Smooth muscle cell (in vitro differentiated cells): ENCODE results near the gene FBRSL1. TPM values are rescaled to one million over a fixed set of nuclear protein-coding genes. Genes with fewer than 3 reads are reported as not detected.

Experiments used
- DNase-seq: peaks from one replicate; lab custom pipeline; 2025; ENCODE audit not compliant: unreplicated experiment; lab: John Stamatoyannopoulos, UW
- H2AFZ ChIP-seq: fragments of 200-600 bp; sonication (generic); 2 replicates; pipeline ENCODE4 v1.6.0; 2016; ENCODE audit warnings: antibody characterized with exemption, low read depth, mild to moderate bottlenecking
- H3F3A ChIP-seq: fragments of 200-600 bp; sonication (generic); 2 replicates; pipeline ENCODE4 v1.6.0; 2017; ENCODE audit warnings: antibody characterized with exemption, low read depth
- H3K27ac ChIP-seq: fragments of 200-600 bp; sonication (generic); 2 replicates; pipeline ENCODE4 v1.5.1; 2016; ENCODE audit warnings: low read depth, mild to moderate bottlenecking
- H3K27me3 ChIP-seq: fragments of 200-600 bp; sonication (generic); 2 replicates; pipeline ENCODE4 v1.6.1; 2016; ENCODE audit warnings: low read depth, mild to moderate bottlenecking
- H3K36me3 ChIP-seq: fragments of 200-600 bp; sonication (generic); 2 replicates; pipeline ENCODE4 v1.5.1; 2016; ENCODE audit warnings: low read depth
- H3K4me1 ChIP-seq: fragments of 200-600 bp; sonication (generic); 2 replicates; pipeline ENCODE4 v1.5.1; 2016; ENCODE audit warnings: low read depth
- H3K4me2 ChIP-seq: fragments of 200-600 bp; sonication (generic); 2 replicates; pipeline ENCODE4 v1.6.0; 2016; ENCODE audit warnings: mild to moderate bottlenecking
- H3K4me3 ChIP-seq: fragments of 200-600 bp; sonication (generic); 2 replicates; pipeline ENCODE4 v1.5.1; 2016; ENCODE audit warnings: mild to moderate bottlenecking
- H3K79me2 ChIP-seq: fragments of 200-600 bp; sonication (generic); 2 replicates; pipeline ENCODE4 v1.6.0; 2016; ENCODE audit warnings: low read depth, mild to moderate bottlenecking
- H3K9ac ChIP-seq: fragments of 200-600 bp; sonication (generic); 2 replicates; pipeline ENCODE4 v1.6.0; 2016; ENCODE audit warnings: low read depth
- H3K9me3 ChIP-seq: fragments of 200-600 bp; sonication (generic); replicated peaks from 2 replicates; pipeline ENCODE4 v1.5.1; 2016; ENCODE audit warnings: low read depth
- H4K20me1 ChIP-seq: fragments of 200-600 bp; sonication (generic); 2 replicates; pipeline ENCODE4 v1.6.0; 2016; ENCODE audit warnings: low read depth
- WGBS: methylation state at CpG from one replicate; pipeline ENCODE4 v1.1.7; 2016; ENCODE audit warnings: low lambda C conversion rate; 5-methylcytosine and 5-hydroxymethylcytosine counted together
- polyA plus RNA-seq: library from polyadenylated mRNA; unstranded; fragments of >200 nt; fragmentation: Nextera tagmentation; extraction: Ambion mirVana; gene quantifications from 2 replicates; pipeline ENCODE4 v1.2.1, GENCODE V29; 2016
- total RNA-seq: library from RNA; depleted of rRNA; stranded (reverse); fragments of >200 nt; gene quantifications from 2 replicates; pipeline ENCODE4 v1.2.3, GENCODE V29; 2014
- TF ChIP-seq, protein P1 (sequence below): fragments of 200-600 bp; sonication (generic); IDR thresholded peaks from 2 replicates; pipeline ENCODE4 v1.5.1; 2017; ENCODE audit warnings: borderline replicate concordance, mild to moderate bottlenecking, antibody characterized with exemption; ENCODE audit not compliant: insufficient read depth, poor library complexity, severe bottlenecking

FBRSL1 gene
- total and polyA plus RNA-seq, 2 experiments from 2014 or later = 7.9 to 17.6 TPM

DNA sequence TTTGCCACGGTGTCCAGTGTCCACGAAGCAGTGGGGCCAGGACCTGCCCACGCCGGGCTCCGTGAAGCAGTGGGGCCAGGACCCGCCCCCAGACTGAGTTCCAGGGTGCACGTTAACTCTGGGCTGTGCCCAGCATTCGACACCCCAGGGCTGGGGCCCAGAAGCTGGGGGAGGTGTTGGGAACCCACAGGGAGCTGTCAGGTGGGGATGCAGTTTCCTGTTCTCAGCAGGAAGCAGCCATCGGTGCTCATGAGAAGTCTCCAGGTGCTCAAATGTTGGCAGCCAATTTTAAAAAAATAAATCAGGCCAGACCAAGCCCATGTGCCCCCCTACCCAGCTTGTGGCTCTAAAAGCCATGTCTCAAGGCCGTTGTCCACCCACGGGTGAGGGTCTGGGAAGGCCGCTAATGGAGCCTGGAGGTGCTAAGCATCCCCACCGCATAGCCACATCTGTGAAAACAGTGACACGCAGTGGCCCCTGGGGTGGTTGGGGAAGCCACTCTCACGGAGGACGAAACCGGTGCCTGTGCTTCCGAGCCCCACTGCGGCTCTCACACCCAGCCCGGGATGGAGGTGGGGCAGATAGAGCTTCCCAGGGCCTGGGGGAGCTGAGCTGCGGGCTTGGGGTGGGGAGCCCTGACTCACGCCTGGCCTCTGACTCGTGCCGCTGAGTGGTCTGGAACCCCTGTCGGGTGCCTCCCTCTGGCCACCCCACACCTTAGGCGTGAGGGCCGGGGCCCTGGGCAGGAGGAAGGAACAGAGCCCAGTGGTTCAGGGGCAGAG lies 53.5 kb downstream of the FBRSL1 start:
- WGBS = 89% methylated on average over 27 of the region's 27 CpGs
- no peak overlapping the region for H3K4me3 ChIP-seq
- H3K9ac ChIP-seq = no peak overlapping the region
- H3K79me2 ChIP-seq = no peaks in the 10 kb centered on the region
- no peak overlapping the region for H2AFZ ChIP-seq
- peaks cover 88% of the 10 kb centered on the region for H4K20me1 ChIP-seq
- no peaks in the 10 kb centered on the region for H3K9me3 ChIP-seq
- TF ChIP-seq, protein P1, sequence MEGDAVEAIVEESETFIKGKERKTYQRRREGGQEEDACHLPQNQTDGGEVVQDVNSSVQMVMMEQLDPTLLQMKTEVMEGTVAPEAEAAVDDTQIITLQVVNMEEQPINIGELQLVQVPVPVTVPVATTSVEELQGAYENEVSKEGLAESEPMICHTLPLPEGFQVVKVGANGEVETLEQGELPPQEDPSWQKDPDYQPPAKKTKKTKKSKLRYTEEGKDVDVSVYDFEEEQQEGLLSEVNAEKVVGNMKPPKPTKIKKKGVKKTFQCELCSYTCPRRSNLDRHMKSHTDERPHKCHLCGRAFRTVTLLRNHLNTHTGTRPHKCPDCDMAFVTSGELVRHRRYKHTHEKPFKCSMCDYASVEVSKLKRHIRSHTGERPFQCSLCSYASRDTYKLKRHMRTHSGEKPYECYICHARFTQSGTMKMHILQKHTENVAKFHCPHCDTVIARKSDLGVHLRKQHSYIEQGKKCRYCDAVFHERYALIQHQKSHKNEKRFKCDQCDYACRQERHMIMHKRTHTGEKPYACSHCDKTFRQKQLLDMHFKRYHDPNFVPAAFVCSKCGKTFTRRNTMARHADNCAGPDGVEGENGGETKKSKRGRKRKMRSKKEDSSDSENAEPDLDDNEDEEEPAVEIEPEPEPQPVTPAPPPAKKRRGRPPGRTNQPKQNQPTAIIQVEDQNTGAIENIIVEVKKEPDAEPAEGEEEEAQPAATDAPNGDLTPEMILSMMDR = no peak
- H3K27me3 ChIP-seq = no peaks in the 10 kb centered on the region
- DNase-seq = no peak
- no peaks in the 10 kb centered on the region for H3K36me3 ChIP-seq
- H3K27ac ChIP-seq = no peak overlapping the region
- H3K4me1 ChIP-seq = no peaks in the 10 kb centered on the region
- H3K4me2 ChIP-seq = no peak overlapping the region
- no peaks in the 10 kb centered on the region for H3F3A ChIP-seq

DNA sequence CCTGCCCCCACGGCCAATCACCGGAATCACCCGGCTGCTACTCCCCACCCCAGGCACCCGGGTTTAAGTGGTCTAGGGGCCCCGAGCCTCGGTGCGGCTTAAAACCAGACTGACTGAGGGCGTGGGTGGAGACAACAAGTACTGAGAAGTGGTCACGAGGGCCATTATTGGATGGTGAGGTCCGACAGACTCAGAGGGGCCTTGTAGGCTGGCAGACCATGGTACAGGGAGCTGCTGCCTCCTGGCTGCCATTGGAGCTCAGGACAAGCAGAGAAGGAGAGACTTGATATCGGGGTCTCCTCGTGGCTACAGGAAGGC lies 54.1 kb downstream of the FBRSL1 start:
- no peak for DNase-seq
- no peaks in the 10 kb centered on the region for H3F3A ChIP-seq
- H3K4me3 ChIP-seq = no peak overlapping the region
- 93% methylated on average over 12 of the region's 12 CpGs for WGBS
- H3K4me1 ChIP-seq = no peaks in the 10 kb centered on the region
- no peak overlapping the region for H3K9ac ChIP-seq
- H4K20me1 ChIP-seq = peaks cover 88% of the 10 kb centered on the region
- H2AFZ ChIP-seq = no peak overlapping the region
- H3K9me3 ChIP-seq = no peaks in the 10 kb centered on the region
- no peak overlapping the region for H3K4me2 ChIP-seq
- no peaks in the 10 kb centered on the region for H3K27me3 ChIP-seq
- no peak overlapping the region for H3K27ac ChIP-seq
- TF ChIP-seq, protein P1 = no peak
- H3K36me3 ChIP-seq = no peaks in the 10 kb centered on the region
- no peaks in the 10 kb centered on the region for H3K79me2 ChIP-seq

DNA sequence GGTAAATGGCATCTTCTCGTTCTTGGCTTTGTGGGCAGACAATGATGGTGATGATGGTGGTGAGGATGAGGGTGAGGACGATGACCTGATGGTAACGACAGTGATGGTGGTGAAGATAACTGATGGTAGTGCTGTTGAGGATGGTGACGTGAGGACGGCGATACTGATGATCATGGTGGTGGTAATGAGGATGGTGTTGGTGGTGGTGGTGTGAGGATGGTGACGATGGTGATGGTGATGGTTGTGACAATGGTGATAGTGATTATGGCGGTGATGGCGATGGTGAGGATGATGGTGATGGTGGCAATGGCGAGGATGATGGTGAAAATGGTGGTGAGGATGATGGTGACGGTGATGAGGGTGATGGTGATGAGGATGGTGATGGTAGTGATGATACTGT lies 54.5 kb downstream of the FBRSL1 start:
- peaks cover 91% of the 10 kb centered on the region for H4K20me1 ChIP-seq
- no peaks in the 10 kb centered on the region for H3K27me3 ChIP-seq
- no peak overlapping the region for H3K4me2 ChIP-seq
- H3K9ac ChIP-seq = no peak overlapping the region
- no peak overlapping the region for H3K4me3 ChIP-seq
- no peak overlapping the region for H2AFZ ChIP-seq
- no peaks in the 10 kb centered on the region for H3K79me2 ChIP-seq
- H3K9me3 ChIP-seq = no peaks in the 10 kb centered on the region
- TF ChIP-seq, protein P1 = no peak
- H3F3A ChIP-seq = no peaks in the 10 kb centered on the region
- no peaks in the 10 kb centered on the region for H3K36me3 ChIP-seq
- no peaks in the 10 kb centered on the region for H3K4me1 ChIP-seq
- WGBS = 95% methylated on average over 11 of the region's 11 CpGs
- no peak overlapping the region for H3K27ac ChIP-seq
- no peak for DNase-seq
